Right lobe of liver (tissue), 6 donors: Measurements from ENCODE around the gene PRICKLE3. TPM values are rescaled to one million over a fixed set of nuclear protein-coding genes. Genes with fewer than 3 reads are reported as not detected.

Experiments
- ATAC-seq, 4 donors: fragments of 200-7000 bp; cut with Tn5 transposase; one replicate each; pipeline ENCODE4 v1.9.1; 2020; ENCODE audit warnings: mild to moderate bottlenecking in 4 of 4, moderate library complexity in 4 of 4
- DNase-seq, 3 donors: peaks; one replicate each; pipeline ENCODE4 v3.0.0-alpha.2; 2020
- H3K27ac ChIP-seq, 3 donors: fragments of 200-600 bp; one replicate each; pipeline ENCODE4 v1.8.0; 2022
- H3K27me3 ChIP-seq, 2 donors: fragments of 200-600 bp; one replicate each; pipeline ENCODE4 v1.8.0; 2022
- H3K36me3 ChIP-seq, 4 donors: fragments of 200-600 bp; sonication (generic) in 1 of 4; one replicate each; pipeline versions ENCODE4 v1.5.1 to v1.8.0; 2017 to 2022; ENCODE audit warnings: control low read depth in 1 of 4
- H3K4me1 ChIP-seq, 4 donors: fragments of 200-600 bp; sonication (generic) in 1 of 4; one replicate each; pipeline versions ENCODE4 v1.5.1 to v1.8.0; 2017 to 2022; ENCODE audit warnings: control low read depth in 1 of 4
- H3K4me3 ChIP-seq, 3 donors: fragments of 200-600 bp; one replicate each; pipeline ENCODE4 v1.8.0; 2022
- H3K9me3 ChIP-seq, 4 donors: fragments of 200-600 bp; sonication (generic) in 1 of 4; one replicate each; pipeline versions ENCODE4 v1.5.1 to v1.8.0; 2017 to 2022; ENCODE audit warnings: control low read depth in 1 of 4
- POLR2A ChIP-seq: fragments of 450-650 bp; IDR thresholded peaks from one replicate; pipeline ENCODE4 v1.6.1; 2017; ENCODE audit warnings: antibody characterized with exemption, mild to moderate bottlenecking
- WGBS: methylation state at CpG from one replicate; pipeline ENCODE4 v1.1.6; 2018; ENCODE audit warnings: low coverage, low lambda C conversion rate; ENCODE audit not compliant: insufficient coverage; ENCODE audit errors: missing lambda C conversion rate; 5-methylcytosine and 5-hydroxymethylcytosine counted together
- intact Hi-C, 2 donors: fragments of 100-400 bp; cut with DNase I; formaldehyde crosslinking; loops; one replicate each; pipeline versions ENCODE4 v1.11.2 to v1.14.1; 2022
- total RNA-seq, 6 experiments: library from RNA; depleted of rRNA in 2 of 6; stranded (reverse); fragments of >200 nt in 2 of 6; fragmentation: NEBNext Ultra II Directional in 3 of 6; extraction: Animal tissue kit (Norgen Biotek cat#: 25700) in 3 of 6; gene quantifications; one replicate each; pipeline versions ENCODE4 v1.1.0 to v1.2.4, GENCODE V29; 2016 to 2023
- TF ChIP-seq, protein P1 (sequence below), 4 donors: fragments of 200-600 bp in 3 of 4; fragments of 450-650 bp in 1 of 4; IDR thresholded peaks; one replicate each; pipeline versions ENCODE4 v1.5.1 to v1.8.0; 2016 to 2022; ENCODE audit warnings: antibody characterized with exemption in 4 of 4, mild to moderate bottlenecking in 2 of 4
- donor health status: DM: no; HTN: yes; CAD: no.
- donor health status: DM: no; HTN: no; CAD: no.
- donor health status: DM: no; HTN: no; CAD: no.
- donor health status: DM: no; HTN: yes; CAD: no.
- donor health status: DM: no; HTN: yes; CAD: no.

The PRICKLE3 gene
- total RNA-seq, 6 experiments from 2014 or later: 3.8 to 6.4 (median 5.0) TPM

DNA sequence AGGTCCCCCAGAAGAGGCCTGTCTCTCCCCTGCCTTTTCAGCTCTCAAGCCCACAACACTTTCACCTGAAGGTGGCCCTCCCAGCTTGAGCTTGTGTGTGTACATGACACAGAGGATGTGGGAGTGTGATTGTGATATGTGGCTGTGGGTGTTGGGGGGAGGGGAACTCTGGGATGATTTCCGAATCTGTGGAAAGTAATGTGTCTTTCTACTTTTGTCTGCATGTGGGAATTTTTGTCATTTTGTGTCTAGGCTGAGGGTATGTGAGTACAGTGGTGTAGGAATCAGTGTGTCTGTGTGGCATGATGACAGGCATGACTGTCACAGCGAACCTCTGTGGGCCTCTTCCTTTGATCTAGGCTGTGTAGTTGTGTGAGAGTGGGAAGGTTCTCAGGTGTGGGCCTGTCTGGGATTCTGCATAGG is 7.4 kb upstream of the PRICKLE3 start:
- Histone ChIP-seq H3K27ac (no peak overlapping the region), H3K27me3 (no peaks in the 10 kb centered on the region), H3K36me3 (no peaks in the 10 kb centered on the region), H3K4me1 (no peaks in the 10 kb centered on the region), H3K4me3 (no peak overlapping the region), H3K9me3 (no peaks in the 10 kb centered on the region)
- no peak for TF ChIP-seq POLR2A
- TF ChIP-seq, protein P1, sequence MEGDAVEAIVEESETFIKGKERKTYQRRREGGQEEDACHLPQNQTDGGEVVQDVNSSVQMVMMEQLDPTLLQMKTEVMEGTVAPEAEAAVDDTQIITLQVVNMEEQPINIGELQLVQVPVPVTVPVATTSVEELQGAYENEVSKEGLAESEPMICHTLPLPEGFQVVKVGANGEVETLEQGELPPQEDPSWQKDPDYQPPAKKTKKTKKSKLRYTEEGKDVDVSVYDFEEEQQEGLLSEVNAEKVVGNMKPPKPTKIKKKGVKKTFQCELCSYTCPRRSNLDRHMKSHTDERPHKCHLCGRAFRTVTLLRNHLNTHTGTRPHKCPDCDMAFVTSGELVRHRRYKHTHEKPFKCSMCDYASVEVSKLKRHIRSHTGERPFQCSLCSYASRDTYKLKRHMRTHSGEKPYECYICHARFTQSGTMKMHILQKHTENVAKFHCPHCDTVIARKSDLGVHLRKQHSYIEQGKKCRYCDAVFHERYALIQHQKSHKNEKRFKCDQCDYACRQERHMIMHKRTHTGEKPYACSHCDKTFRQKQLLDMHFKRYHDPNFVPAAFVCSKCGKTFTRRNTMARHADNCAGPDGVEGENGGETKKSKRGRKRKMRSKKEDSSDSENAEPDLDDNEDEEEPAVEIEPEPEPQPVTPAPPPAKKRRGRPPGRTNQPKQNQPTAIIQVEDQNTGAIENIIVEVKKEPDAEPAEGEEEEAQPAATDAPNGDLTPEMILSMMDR (IDR thresholded peaks at IDR 0.05): no peak
- 42% methylated on average over 2 of the region's 2 CpGs for whole genome bisulfite sequencing
- no peak for ATAC-seq
- no peak for DNase-seq
- intact Hi-C loops: no loop called here

DNA sequence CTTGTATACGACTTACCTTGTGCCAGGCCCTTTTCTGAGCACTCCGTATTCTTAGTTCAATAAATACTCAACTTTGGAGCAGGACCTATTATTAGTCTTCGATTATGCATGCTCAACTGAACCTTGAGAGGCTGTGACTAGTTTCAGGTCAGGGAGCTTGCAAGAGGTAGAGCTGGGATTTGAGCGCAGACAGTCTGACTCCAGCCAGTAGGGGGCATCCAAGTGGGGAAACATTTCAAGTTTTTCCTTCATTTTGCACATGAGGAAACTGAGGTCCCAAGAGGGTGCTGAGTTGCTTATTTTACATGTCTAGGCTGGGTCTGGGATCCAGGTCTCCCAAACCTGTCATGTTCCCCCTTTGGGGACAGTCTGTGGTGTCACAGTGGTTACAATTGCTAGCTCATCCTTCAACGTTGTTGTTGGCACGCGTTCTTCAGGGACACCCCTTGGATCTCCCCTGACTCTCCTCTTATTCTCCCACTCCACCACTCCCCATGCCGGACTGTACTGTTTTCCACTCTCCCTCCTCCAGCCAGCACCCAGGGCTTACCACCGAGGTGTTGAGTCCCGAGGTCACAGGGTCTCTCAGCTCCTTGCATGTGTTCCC is 6.7 kb upstream of the PRICKLE3 start:
- TF ChIP-seq, protein P1 (IDR thresholded peaks at IDR 0.05): peak; percentile 35 to 57 (median 51)
- TF ChIP-seq POLR2A: no peak
- intact Hi-C loops: no loop called here
- H3K9me3 ChIP-seq: no peaks in the 10 kb centered on the region
- no peaks in the 10 kb centered on the region for H3K4me1 ChIP-seq
- DNase-seq (no peak), ATAC-seq (no peak)
- H3K27me3 ChIP-seq: no peaks in the 10 kb centered on the region
- no peaks in the 10 kb centered on the region for H3K36me3 ChIP-seq
- WGBS: 60% methylated on average over 10 of the region's 10 CpGs
- no peak overlapping the region for H3K27ac ChIP-seq
- no peak overlapping the region for H3K4me3 ChIP-seq

DNA sequence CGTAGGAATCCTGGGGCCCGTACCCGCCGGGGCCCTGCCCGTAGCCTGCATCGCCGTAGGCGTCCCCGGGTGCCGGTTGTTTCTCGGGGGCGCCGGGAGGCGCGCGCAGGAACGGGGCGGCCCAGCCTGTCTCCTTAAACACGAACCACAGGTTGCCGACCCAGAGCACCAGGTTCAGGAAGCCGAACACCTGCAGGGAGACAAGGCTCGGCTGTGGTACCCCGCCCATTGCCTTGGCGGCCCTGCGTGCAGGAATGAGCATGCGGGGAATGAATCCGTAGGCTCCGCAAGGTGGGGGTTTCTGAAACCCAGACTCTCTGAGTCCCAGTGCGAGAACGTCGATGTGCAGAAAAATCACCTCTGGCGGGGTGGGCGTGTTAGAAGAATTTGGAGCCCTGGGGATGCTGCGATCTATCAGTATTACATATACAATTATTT is 5.4 kb upstream of the PRICKLE3 start:
- H3K27ac ChIP-seq: peak overlapping the region; percentile 55 to 77 (median 62)
- H3K9me3 ChIP-seq: no peaks in the 10 kb centered on the region
- H3K27me3 ChIP-seq: no peaks in the 10 kb centered on the region
- TF ChIP-seq POLR2A: no peak
- TF ChIP-seq, protein P1 (IDR thresholded peaks at IDR 0.05): no peak
- intact Hi-C loops: no loop called here
- H3K4me1 ChIP-seq: no peaks in the 10 kb centered on the region
- DNase-seq: no peak
- no peak for ATAC-seq
- 34% methylated on average over 16 of the region's 34 CpGs for WGBS
- peak overlapping the region; percentile 51 to 68 (median 62) for H3K4me3 ChIP-seq
- no peaks in the 10 kb centered on the region for H3K36me3 ChIP-seq

DNA sequence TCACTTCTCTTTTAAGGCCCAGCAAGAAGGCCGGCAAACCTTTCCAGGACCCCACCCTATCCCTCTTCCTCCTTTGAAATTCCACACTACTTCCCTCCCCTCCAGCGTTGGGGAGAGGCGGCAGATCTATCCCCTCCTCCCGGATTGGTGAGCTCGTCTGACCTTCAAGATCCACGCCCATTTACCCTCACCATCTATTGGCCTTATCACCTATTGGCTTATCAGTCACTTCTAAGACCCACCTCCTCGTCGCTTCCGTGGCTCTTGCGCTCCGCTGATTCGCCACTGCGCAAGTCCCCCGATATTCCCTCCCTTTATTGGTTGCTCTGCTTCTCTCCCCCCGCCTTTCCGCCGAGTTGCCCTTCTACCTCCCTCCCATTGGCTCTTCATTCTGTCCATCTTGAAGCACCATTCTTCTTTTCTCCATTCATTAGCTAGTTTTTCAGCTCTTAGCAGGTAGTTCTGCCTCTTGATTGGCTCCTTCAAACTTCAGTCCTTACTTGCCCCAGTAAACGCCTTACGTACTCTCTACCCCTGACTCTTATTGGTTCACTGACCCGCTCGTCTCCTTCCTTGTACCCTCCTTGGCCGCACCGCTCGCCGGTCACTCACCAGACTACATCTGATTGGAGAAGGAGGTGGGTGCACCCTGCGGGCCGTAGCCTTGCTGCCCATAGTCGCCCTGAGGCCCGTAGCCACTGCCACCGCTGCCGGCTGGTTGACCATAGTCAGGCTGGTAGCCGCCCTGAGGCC is 4.8 kb upstream of the PRICKLE3 start:
- intact Hi-C loops: no loop called here
- DNase-seq: peak; percentile 90 to 93 (median 93)

More for the DNA sequence above, 4.8 kb upstream of the PRICKLE3 start:
- peak; percentile 79 to 91 (median 86) for ATAC-seq
- Histone ChIP-seq H3K27me3 (no peaks in the 10 kb centered on the region), H3K27ac (peak overlapping the region; percentile 56 to 77 (median 62)), H3K36me3 (no peaks in the 10 kb centered on the region), H3K4me1 (no peaks in the 10 kb centered on the region), H3K9me3 (no peaks in the 10 kb centered on the region), H3K4me3 (peak overlapping the region; percentile 51 to 68 (median 62))
- 41% methylated on average over 29 of the region's 32 CpGs for whole genome bisulfite sequencing
- TF ChIP-seq POLR2A: peak; percentile 83
- TF ChIP-seq, protein P1 (IDR thresholded peaks at IDR 0.05): no peak
